ENCODE measurements around the gene KIF3C.

DNA sequence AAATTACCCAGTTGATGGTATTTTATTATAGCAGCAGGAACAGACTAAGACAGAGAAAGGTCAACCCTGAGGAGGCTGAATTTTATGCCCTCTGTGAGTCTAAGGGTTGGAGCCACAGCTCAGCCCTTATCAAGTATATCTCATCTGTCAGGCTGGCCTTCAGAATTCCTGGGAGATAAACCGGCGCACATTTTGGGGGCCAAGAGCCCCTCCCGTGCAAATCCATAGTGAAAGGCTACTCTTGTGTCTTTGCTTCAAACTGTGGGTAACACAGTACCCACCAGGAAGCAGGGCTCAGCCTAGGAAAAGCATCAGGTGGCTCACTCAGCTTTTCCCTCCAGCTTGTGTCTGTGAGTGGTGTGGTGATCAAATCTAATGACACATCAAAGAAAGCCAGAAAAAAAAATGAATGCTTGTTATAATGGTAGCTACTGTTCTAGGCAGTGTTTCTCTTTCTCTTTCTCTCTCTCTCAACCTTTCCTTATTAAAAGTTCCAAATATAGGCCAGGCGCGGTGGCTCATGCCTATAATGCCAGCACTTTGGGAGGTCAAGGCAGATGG is 79.0 kb downstream of the KIF3C start:
- TF ChIP-seq, protein P1, sequence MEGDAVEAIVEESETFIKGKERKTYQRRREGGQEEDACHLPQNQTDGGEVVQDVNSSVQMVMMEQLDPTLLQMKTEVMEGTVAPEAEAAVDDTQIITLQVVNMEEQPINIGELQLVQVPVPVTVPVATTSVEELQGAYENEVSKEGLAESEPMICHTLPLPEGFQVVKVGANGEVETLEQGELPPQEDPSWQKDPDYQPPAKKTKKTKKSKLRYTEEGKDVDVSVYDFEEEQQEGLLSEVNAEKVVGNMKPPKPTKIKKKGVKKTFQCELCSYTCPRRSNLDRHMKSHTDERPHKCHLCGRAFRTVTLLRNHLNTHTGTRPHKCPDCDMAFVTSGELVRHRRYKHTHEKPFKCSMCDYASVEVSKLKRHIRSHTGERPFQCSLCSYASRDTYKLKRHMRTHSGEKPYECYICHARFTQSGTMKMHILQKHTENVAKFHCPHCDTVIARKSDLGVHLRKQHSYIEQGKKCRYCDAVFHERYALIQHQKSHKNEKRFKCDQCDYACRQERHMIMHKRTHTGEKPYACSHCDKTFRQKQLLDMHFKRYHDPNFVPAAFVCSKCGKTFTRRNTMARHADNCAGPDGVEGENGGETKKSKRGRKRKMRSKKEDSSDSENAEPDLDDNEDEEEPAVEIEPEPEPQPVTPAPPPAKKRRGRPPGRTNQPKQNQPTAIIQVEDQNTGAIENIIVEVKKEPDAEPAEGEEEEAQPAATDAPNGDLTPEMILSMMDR (IDR thresholded peaks at IDR 0.05): no peak
- TF ChIP-seq POLR2A (IDR thresholded peaks at IDR 0.05): no peak

All from adrenal gland (tissue), 5 donors.